ENCODE results near the gene LCN1.

The LCN1 gene

GRCh38 chr9:135520916-135521607 is at the start of gene LCN1:
TSS of gene LCN1 (plus strand) at chr9:135521440. CDS start at chr9:135521498, 58 bp downstream.
- no peak for DNase-seq (ENCODE audit: low read depth, low spot score)

GRCh38 chr9:135471791-135472640 is 49.2 kb upstream of the LCN1 start:
- no peak for DNase-seq (ENCODE audit: low read depth, low spot score)

GRCh38 chr9:135473972-135474543 is 47.2 kb upstream of the LCN1 start:
- DNase-seq (ENCODE audit: low read depth, low spot score) = no peak

GRCh38 chr9:135474915-135475314 is 46.3 kb upstream of the LCN1 start:
- DNase-seq (ENCODE audit: low read depth, low spot score) = no peak

- no peak for DNase-seq (ENCODE audit: low read depth, low spot score)
Measured at GRCh38 chr9:135476561-135477355, 44.5 kb upstream of the LCN1 start.

GRCh38 chr9:135478191-135478590 is 43.0 kb upstream of the LCN1 start:
- no peak for DNase-seq (ENCODE audit: low read depth, low spot score)

GRCh38 chr9:135478829-135479468 is 42.3 kb upstream of the LCN1 start:
- DNase-seq (ENCODE audit: low read depth, low spot score) = no peak

GRCh38 chr9:135479469-135480052 is 41.7 kb upstream of the LCN1 start, which contains the start of gene PPP1R26:
TSS of gene PPP1R26 (plus strand) at chr9:135479782. CDS start at chr9:135484511, 4,729 bp downstream.
- DNase-seq (ENCODE audit: low read depth, low spot score) = no peak

GRCh38 chr9:135480071-135480939 is 40.9 kb upstream of the LCN1 start:
- no peak for DNase-seq (ENCODE audit: low read depth, low spot score)

GRCh38 chr9:135480940-135481310 is 40.3 kb upstream of the LCN1 start:
- DNase-seq (ENCODE audit: low read depth, low spot score) = no peak

GRCh38 chr9:135482015-135482754 is 39.1 kb upstream of the LCN1 start:
- no peak for DNase-seq (ENCODE audit: low read depth, low spot score)

GRCh38 chr9:135484460-135485277 is 36.6 kb upstream of the LCN1 start:
- DNase-seq (ENCODE audit: low read depth, low spot score) = no peak

- DNase-seq (ENCODE audit: low read depth, low spot score) = no peak
Measured at GRCh38 chr9:135485385-135485784, 35.9 kb upstream of the LCN1 start.

- DNase-seq (ENCODE audit: low read depth, low spot score) = no peak
Measured at GRCh38 chr9:135485832-135486231, 35.4 kb upstream of the LCN1 start.

- no peak for DNase-seq (ENCODE audit: low read depth, low spot score)
Measured at GRCh38 chr9:135486267-135487065, 34.8 kb upstream of the LCN1 start.

GRCh38 chr9:135487281-135488012 is 33.8 kb upstream of the LCN1 start:
- DNase-seq (ENCODE audit: low read depth, low spot score) = no peak

- no peak for DNase-seq (ENCODE audit: low read depth, low spot score)
Measured at GRCh38 chr9:135488013-135488330, 33.3 kb upstream of the LCN1 start.

All from smooth muscle cell of the brain vasculature (primary cell).